ENCODE results near the gene CBR1.

- TF ChIP-seq EZH2phosphoT487 (IDR thresholded peaks at IDR 0.05; ENCODE audit: borderline replicate concordance, low read depth, low read length), result no peak
- TF ChIP-seq, protein P1, sequence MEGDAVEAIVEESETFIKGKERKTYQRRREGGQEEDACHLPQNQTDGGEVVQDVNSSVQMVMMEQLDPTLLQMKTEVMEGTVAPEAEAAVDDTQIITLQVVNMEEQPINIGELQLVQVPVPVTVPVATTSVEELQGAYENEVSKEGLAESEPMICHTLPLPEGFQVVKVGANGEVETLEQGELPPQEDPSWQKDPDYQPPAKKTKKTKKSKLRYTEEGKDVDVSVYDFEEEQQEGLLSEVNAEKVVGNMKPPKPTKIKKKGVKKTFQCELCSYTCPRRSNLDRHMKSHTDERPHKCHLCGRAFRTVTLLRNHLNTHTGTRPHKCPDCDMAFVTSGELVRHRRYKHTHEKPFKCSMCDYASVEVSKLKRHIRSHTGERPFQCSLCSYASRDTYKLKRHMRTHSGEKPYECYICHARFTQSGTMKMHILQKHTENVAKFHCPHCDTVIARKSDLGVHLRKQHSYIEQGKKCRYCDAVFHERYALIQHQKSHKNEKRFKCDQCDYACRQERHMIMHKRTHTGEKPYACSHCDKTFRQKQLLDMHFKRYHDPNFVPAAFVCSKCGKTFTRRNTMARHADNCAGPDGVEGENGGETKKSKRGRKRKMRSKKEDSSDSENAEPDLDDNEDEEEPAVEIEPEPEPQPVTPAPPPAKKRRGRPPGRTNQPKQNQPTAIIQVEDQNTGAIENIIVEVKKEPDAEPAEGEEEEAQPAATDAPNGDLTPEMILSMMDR (conservative IDR thresholded peaks at IDR 0.05; ENCODE audit: low read length), result no peak
These were observed 37.0 kb upstream of the CBR1 start for GRCh38 chr21:36032647-36033406.

All from OCI-LY7 (cell line).